Natural killer cell treated with Interleukin-12 subunit alpha and Interleukin-12 subunit beta and Interleukin-15 and Interleukin-18, amount 100 ng/mL, for 72 hours (primary cell): ENCODE measurements around the gene ACP1. TPM values are rescaled to one million over a fixed set of nuclear protein-coding genes. Genes with fewer than 3 reads are reported as not detected.

ENCODE experiments used
- ATAC-seq, 2 donors: fragments of 150-1000 bp; cut with Tn5 transposase in 1 of 2; sonication (Bioruptor Pico), chemical (Tn5 transposase) in 1 of 2; 2 replicates each; pipeline ENCODE4 v1.10.0; 2021
- DNase-seq: peaks from one replicate; pipeline ENCODE4 v3.0.0; 2022; ENCODE audit warnings: low spot score
- H3K27ac Mint-ChIP-seq, 2 donors: 1 replicate in 1 of 2; 2 replicates in 1 of 2; pipeline ENCODE4 v1.8.0; 2022; ENCODE audit warnings: mixed read lengths in 2 of 2, mild to moderate bottlenecking in 1 of 2, moderate library complexity in 1 of 2
- H3K27me3 Mint-ChIP-seq, 2 donors: 1 replicate in 1 of 2; 2 replicates in 1 of 2; pipeline ENCODE4 v1.8.0; 2022; ENCODE audit warnings: mixed read lengths in 2 of 2
- H3K36me3 Mint-ChIP-seq: one replicate; pipeline ENCODE4 v1.8.0; 2022; ENCODE audit warnings: mixed read lengths
- H3K4me1 Mint-ChIP-seq, 2 donors: 1 replicate in 1 of 2; 2 replicates in 1 of 2; pipeline ENCODE4 v1.8.0; 2022; ENCODE audit warnings: low read depth in 2 of 2, mixed read lengths in 2 of 2, mild to moderate bottlenecking in 1 of 2
- H3K4me3 Mint-ChIP-seq: one replicate; pipeline ENCODE4 v1.8.0; 2022; ENCODE audit warnings: mixed read lengths
- H3K9me3 Mint-ChIP-seq: 2 replicates; pipeline ENCODE4 v1.8.0; 2022; ENCODE audit warnings: mixed read lengths
- total RNA-seq, 2 donors: library from RNA; stranded (reverse); gene quantifications; one replicate each; pipeline ENCODE4 v1.2.3, GENCODE V29; 2022

Gene ACP1
- total RNA-seq, 2 donors from 2014 or later = 94.2 to 96.1 TPM

DNA sequence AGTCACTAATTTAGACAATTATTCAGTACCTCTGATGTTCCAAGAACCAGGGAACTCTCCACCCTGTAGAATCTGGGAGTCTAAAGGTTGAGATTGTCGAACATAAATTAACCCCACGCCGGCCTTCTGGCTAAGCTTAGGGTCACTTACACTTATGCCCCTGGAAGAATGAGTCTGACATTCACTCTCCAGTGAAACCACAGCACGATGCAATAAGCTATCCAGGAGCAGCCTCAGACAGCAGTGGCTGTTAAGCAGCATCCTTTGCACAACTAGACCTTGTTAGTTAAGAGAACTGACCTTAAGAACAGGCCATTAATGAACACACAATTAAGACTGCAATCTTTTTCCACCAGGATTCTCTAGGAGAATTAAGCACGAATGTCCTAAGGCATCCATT, 25.9 kb upstream of the ACP1 start:
- Mint-ChIP-seq H3K27ac (peak overlapping the region; percentile 13 to 50), H3K36me3 (peaks cover 25% of the 10 kb centered on the region), H3K27me3 (no peaks in the 10 kb centered on the region), H3K9me3 (no peaks in the 10 kb centered on the region), H3K4me1 (peaks cover 38 to 46% of the 10 kb centered on the region in 2 donors), H3K4me3 (peak overlapping the region; percentile 68)
- ATAC-seq (peak in 1 of 2 donors; percentile 56), DNase-seq (no peak)

DNA sequence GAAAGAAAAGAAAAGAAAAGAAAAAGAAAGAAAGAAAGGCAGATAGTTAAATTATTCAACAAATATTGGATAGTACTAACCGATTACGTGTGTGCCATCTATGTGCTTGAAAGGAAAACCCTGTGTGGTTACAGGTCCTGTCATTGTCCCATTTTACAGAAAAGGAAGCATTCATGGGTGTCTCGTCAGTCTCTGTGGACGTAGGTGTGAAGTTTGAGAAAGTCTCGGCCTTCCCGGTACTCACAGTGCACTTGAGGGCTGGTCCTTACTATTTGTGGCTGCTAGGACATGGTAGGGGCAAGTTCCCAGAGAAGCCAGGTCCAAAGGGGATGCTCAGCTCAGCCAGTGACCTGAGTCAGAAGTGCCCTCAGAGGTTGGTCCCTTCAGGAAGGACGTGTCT, 20.2 kb upstream of the ACP1 start:
- Mint-ChIP-seq H3K9me3 (no peaks in the 10 kb centered on the region), H3K4me3 (peak overlapping the region; percentile 18), H3K4me1 (peaks cover 26 to 29% of the 10 kb centered on the region in 2 donors), H3K27me3 (no peaks in the 10 kb centered on the region), H3K36me3 (peaks cover 25% of the 10 kb centered on the region), H3K27ac (peak overlapping the region; percentile 24 to 64)
- ATAC-seq (peak; percentile 83 to 88), DNase-seq (no peak)

DNA sequence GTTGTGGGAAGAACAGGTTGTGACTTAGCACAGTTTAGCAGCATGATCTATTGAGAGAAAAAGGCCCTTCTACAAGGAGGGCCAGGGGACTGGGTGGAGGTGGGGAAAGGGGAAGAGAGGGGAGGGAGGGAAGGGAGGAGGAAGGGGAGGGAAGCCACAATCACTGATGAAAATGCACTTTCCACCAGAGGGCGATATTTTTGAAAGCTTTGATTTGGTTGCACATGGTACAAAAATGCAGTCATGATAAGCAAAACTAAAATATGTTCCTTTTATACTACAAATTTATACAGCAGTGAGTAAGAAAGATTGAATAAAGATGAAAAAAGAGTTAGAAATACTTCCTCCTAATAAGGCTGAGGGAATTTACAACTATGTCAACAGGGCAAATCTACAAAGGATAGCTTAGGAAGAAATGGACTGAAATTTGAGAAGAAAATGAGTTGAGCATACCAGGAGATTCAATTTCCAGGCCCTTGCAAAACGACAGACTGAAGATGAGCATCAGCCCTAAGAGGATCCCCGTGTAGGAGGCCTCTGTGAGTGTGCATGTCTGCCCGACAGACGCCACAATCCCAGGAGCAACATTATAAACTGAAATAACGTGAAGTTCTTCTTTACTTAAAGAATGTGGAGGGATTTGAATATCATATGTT, 18.1 kb upstream of the ACP1 start:
- H3K4me1 Mint-ChIP-seq = peaks cover 18 to 22% of the 10 kb centered on the region in 2 donors
- no peak overlapping the region for H3K27ac Mint-ChIP-seq
- ATAC-seq (peak in 1 of 2 donors; percentile 20), DNase-seq (no peak)
- peaks cover 10% of the 10 kb centered on the region for H3K36me3 Mint-ChIP-seq
- H3K9me3 Mint-ChIP-seq = no peaks in the 10 kb centered on the region
- no peak overlapping the region for H3K4me3 Mint-ChIP-seq
- H3K27me3 Mint-ChIP-seq = no peaks in the 10 kb centered on the region

DNA sequence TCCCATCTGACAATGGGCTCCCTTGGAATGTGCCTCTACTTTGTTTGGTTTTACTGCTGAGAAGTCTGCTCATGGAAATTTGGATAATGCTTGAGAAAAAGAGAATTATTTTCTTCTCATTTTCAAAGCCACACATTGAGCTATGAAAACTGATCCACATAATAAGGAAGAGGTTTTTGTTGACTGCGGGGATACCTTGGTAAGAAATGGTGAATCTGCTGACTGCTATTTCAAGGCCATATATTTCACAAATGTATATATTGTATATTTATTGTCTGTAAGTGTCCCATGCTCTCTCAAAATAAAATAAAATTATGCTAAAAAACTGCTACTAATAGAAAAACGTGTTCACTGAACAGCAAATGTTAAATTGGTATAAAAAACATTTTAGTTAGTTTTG, 16.0 kb upstream of the ACP1 start:
- DNase-seq (no peak), ATAC-seq (no peak)
- no peaks in the 10 kb centered on the region for H3K9me3 Mint-ChIP-seq
- H3K4me3 Mint-ChIP-seq = no peak overlapping the region
- H3K4me1 Mint-ChIP-seq = peaks cover 10 to 18% of the 10 kb centered on the region in 2 donors
- no peaks in the 10 kb centered on the region for H3K27me3 Mint-ChIP-seq
- no peak overlapping the region for H3K27ac Mint-ChIP-seq
- no peaks in the 10 kb centered on the region for H3K36me3 Mint-ChIP-seq

DNA sequence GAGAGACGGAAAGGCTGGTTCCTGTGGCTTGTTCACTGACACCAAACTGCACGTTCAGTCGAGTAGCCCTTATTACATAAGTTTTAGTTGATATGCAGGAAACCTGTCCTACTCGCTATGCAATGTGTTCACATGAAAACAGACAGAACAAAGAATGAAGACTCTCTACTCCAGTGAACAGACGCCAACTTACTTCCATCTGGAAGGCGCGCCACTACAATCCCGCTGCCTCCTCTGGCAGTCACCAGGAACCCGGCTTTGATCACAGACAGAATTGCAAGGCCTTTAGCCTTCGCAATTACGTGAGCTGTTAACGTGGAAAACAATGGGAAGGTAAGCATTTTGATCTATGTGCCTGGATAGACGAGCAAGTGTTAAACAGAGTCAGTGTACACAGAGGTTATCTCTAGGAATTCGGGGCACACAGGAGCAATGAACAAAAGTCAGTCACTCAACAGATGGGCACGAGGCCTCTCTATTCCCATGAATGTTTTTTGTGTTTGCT, 15.2 kb upstream of the ACP1 start:
- H3K4me1 Mint-ChIP-seq = peaks cover 8 to 12% of the 10 kb centered on the region in 2 donors
- H3K9me3 Mint-ChIP-seq = no peaks in the 10 kb centered on the region
- H3K4me3 Mint-ChIP-seq = no peak overlapping the region
- no peaks in the 10 kb centered on the region for H3K36me3 Mint-ChIP-seq
- no peak for DNase-seq
- ATAC-seq = no peak
- H3K27ac Mint-ChIP-seq = no peak overlapping the region
- H3K27me3 Mint-ChIP-seq = no peaks in the 10 kb centered on the region

DNA sequence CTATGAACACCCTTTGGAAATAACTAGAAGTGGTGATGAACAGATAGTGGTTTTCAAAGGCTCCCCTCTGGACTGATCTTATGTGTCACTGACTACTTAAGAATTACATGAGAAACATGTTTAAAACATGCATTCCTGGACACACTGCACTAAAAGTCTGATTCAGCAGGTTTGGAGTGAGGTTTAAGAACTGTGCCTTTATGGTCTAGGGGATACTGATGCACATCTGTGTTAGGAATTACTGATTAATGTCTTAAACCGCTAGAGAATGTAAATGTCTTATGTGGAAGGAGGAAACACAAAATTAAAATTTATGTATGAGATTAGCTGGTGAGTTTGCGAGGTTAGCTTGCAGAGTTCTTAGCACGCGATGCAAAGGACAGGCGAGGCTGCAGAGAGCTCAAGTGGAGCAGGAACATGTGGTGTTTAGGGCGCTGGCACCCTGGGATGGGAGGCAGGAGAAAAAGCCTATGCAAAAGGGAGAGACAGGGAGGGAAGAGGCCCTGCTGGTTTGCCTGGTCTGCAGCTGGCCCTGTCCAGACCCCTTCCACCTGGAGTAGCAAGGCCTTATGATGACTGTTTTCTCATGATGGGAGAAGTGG, 12.6 kb upstream of the ACP1 start:
- Mint-ChIP-seq H3K9me3 (no peaks in the 10 kb centered on the region), H3K4me1 (no peaks in the 10 kb centered on the region), H3K4me3 (no peak overlapping the region)

DNA sequence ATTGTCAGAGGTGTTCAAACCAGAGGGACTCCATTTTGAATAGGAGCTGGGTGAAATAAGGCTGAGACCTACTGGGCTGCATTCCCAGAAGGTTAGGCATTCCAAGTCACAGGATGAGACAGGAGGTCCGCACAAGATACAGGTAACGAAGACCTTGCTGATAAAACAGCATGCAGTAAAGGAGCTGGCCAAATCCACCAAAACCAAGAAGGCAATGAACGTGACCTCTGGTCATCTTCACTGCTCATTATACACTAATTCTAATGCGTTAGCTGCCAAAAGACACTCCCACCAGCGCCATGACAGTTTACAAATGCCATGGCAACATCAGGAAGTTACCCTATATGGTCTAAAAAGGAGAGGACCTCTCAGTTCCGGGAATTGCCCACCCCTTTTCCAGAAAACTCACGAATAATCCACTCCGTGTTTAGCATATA, 11.5 kb upstream of the ACP1 start:
- Mint-ChIP-seq H3K4me1 (no peaks in the 10 kb centered on the region), H3K27ac (no peak overlapping the region), H3K36me3 (peaks cover 1% of the 10 kb centered on the region), H3K9me3 (no peaks in the 10 kb centered on the region), H3K4me3 (no peak overlapping the region), H3K27me3 (no peaks in the 10 kb centered on the region)
- ATAC-seq = no peak
- DNase-seq = no peak

More for the DNA sequence above, 12.6 kb upstream of the ACP1 start:
- Mint-ChIP-seq H3K27me3 (no peaks in the 10 kb centered on the region), H3K36me3 (no peaks in the 10 kb centered on the region), H3K27ac (no peak overlapping the region)
- DNase-seq = no peak
- no peak for ATAC-seq

DNA sequence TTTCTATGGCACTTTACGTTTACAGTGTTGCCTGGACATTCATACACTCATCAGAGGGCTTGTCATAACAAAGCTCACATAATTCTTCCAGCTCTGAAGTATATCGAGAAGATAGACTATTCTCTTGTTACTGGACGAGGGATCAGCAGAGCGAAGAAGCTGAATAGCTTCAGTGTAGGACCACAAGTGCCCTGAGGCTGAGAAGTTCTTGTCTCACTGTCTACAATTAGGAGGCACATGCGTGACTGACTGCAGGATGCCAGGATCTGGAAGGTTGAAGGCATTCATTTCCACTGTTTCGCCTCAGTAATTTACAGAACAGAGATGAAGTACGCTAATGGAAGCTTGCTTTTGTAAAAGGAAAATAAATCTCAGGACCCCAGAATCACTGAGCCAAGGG, 10.5 kb upstream of the ACP1 start:
- H3K9me3 Mint-ChIP-seq = no peaks in the 10 kb centered on the region
- no peak overlapping the region for H3K4me3 Mint-ChIP-seq
- H3K4me1 Mint-ChIP-seq = no peaks in the 10 kb centered on the region
- H3K27me3 Mint-ChIP-seq = no peaks in the 10 kb centered on the region
- DNase-seq (no peak), ATAC-seq (no peak)
- no peak overlapping the region for H3K27ac Mint-ChIP-seq
- peaks cover 5% of the 10 kb centered on the region for H3K36me3 Mint-ChIP-seq

DNA sequence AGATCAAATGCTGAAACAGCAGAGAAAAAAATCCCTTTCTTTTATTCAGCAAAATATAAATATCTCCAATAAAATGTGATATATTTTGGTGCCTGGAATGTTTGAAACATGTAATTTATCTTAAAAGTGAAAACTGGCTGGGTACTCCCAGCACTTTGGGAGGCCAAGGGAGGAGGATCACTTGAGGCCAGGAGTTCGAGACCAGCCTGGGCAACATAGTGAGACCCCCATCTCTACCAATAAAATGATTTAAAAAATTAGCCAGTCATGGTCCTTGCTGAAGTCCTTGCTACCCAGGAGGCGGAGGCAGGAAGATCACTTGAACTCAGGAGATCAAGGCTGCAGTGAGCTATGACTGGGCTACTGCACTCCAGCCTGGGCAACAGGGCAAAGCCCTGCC, 9.6 kb upstream of the ACP1 start:
- Mint-ChIP-seq H3K9me3 (no peaks in the 10 kb centered on the region), H3K27ac (no peak overlapping the region), H3K4me3 (no peak overlapping the region), H3K4me1 (no peaks in the 10 kb centered on the region), H3K36me3 (peaks cover 5% of the 10 kb centered on the region), H3K27me3 (no peaks in the 10 kb centered on the region)
- ATAC-seq (no peak), DNase-seq (no peak)

DNA sequence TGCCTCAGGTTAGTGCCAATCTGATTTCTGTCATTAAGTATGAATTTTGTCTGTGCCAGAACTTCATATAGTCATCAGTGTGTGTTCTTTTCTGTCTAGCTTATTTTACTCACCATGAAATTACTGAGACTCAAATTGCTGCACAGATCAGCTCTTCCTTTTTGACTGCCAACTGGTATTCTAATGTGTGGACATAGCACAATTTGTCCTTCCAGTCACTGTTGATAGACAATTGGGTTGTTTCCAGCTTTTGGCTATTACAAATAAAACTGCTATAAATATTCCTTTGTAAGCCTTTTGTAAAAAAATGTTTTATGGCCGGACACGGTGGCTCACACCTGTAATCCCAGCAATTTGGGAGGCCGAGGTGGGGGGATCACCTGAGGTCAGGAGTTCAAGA, 8.7 kb upstream of the ACP1 start:
- H3K27ac Mint-ChIP-seq = no peak overlapping the region
- peaks cover 5% of the 10 kb centered on the region for H3K36me3 Mint-ChIP-seq
- no peaks in the 10 kb centered on the region for H3K9me3 Mint-ChIP-seq
- no peak for ATAC-seq
- no peak overlapping the region for H3K4me3 Mint-ChIP-seq
- no peak for DNase-seq
- H3K4me1 Mint-ChIP-seq = no peaks in the 10 kb centered on the region
- H3K27me3 Mint-ChIP-seq = no peaks in the 10 kb centered on the region

DNA sequence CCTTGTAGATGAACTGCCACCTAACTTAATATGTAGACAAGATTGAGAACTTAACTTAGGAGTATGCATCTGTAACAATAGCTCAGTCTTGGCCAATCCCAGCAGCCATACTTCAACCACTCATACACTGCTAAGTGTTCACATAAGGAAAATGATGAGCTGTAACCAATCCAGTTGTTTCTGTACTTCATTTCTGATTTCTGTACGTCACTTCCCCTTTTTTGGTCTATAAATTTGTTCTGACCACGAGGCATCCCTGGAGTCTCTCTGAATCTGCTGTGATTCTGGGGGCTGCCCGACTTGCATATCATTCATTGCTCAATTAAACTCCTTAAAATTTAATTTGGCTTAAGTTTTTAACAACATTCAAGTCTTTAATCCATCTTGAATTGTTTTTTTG, 7.3 kb upstream of the ACP1 start:
- Mint-ChIP-seq H3K4me3 (no peak overlapping the region), H3K9me3 (no peaks in the 10 kb centered on the region), H3K4me1 (no peaks in the 10 kb centered on the region), H3K36me3 (peaks cover 5% of the 10 kb centered on the region), H3K27me3 (no peaks in the 10 kb centered on the region), H3K27ac (no peak overlapping the region)
- no peak for DNase-seq
- no peak for ATAC-seq

DNA sequence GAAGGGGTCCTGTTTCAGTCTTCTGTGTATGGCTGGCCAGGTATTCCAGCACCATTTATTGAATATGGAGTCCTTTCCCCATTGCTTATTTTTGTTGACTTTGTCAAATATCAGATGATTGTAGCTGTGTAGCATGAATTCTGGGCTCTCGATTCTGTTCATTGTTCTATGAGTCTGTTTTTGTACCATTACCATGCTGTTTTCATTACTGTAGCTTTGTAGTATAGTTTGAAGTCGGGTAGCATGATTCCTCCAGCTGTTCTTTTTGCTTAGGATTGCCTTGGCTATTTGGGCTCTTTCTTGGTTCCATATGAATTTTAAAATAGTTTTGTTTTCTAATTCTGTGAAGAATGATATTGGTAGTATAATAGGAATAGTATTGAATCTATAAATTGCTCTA, 6.9 kb upstream of the ACP1 start:
- Mint-ChIP-seq H3K4me3 (no peak overlapping the region), H3K27me3 (no peaks in the 10 kb centered on the region), H3K27ac (no peak overlapping the region), H3K9me3 (no peaks in the 10 kb centered on the region), H3K4me1 (no peaks in the 10 kb centered on the region), H3K36me3 (peaks cover 5% of the 10 kb centered on the region)
- ATAC-seq = no peak
- no peak for DNase-seq

DNA sequence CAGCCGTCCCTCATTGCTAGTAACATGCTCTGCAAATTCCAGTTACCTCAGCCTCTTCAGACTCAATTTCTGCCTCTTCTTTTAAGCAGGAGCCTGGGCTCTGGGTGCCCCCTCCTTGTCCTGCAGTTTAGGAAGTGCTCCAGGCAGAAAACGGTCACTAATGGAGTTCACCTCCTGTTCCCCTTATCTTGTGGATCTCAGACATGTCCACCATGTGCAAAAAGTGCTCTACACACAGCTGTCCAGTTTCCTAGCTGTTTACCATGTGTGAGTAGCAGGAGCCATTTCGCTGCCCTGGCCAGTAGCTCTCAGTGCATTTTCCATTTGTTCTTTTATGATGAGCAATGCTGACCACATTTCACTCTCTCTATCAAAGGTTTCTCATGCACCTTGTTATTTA, 5.8 kb upstream of the ACP1 start:
- Mint-ChIP-seq H3K27ac (no peak overlapping the region), H3K4me3 (no peak overlapping the region), H3K27me3 (no peaks in the 10 kb centered on the region), H3K36me3 (peaks cover 5% of the 10 kb centered on the region), H3K4me1 (no peaks in the 10 kb centered on the region), H3K9me3 (no peaks in the 10 kb centered on the region)
- no peak for ATAC-seq
- DNase-seq = no peak

DNA sequence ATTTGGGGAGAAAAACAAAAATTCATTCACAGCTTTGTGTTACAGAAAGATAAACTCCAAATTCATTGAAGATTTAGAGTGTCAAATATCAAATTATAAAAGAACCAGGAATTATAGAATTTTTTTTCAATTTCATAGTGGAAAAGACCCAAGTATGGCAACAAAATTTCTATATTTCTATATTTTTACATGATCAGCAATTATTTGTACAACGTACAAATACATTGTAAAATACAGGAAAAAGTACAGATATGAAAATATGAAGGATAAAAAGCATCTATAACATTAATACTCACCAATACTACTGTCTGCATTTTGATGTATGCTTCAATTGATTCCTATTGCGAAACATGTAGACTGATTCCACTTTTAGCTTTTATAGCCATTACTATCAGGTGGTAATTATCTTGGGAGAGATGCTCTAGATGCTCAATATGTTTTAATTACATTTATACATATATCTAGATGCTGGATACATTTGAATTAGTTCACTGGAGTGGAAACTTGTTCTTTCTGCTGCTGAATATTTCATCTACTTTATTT, 4.9 kb upstream of the ACP1 start:
- H3K4me1 Mint-ChIP-seq = peaks cover 2 to 3% of the 10 kb centered on the region in 2 donors
- DNase-seq (no peak), ATAC-seq (no peak)
- H3K27ac Mint-ChIP-seq = no peak overlapping the region
- H3K27me3 Mint-ChIP-seq = no peaks in the 10 kb centered on the region
- H3K9me3 Mint-ChIP-seq = no peaks in the 10 kb centered on the region
- no peak overlapping the region for H3K4me3 Mint-ChIP-seq
- H3K36me3 Mint-ChIP-seq = peaks cover 5% of the 10 kb centered on the region
